Stimulated activated effector memory CD8-positive, alpha-beta T cell treated with anti-CD3 and anti-CD28 coated beads, Interleukin-12 subunit alpha, Interleukin-12 subunit beta, amount 100 ng/mL, for 72 hours (primary cell): ENCODE measurements around the gene OGDHL.
"Not testable (repeated sequence)": the region's sequence is repeated elsewhere in the genome, so short reads cannot be mapped to it uniquely, and the experiment has no call there.

Experiments
- ATAC-seq: fragments of 150-1000 bp; cut with Tn5 transposase; 2 replicates; pipeline ENCODE4 v1.10.0; 2021
- DNase-seq, 2 donors: peaks; one replicate each; pipeline ENCODE4 v3.0.0; 2021 to 2022; ENCODE audit warnings: low spot score in 2 of 2
- H3K27ac Mint-ChIP-seq: one replicate; pipeline ENCODE4 v1.8.0; 2022; ENCODE audit warnings: mild to moderate bottlenecking, mixed read lengths
- H3K36me3 Mint-ChIP-seq: one replicate; pipeline ENCODE4 v1.8.0; 2022; ENCODE audit warnings: mild to moderate bottlenecking, mixed read lengths
- H3K4me1 Mint-ChIP-seq: one replicate; pipeline ENCODE4 v1.8.0; 2022; ENCODE audit warnings: mixed read lengths
- H3K4me3 Mint-ChIP-seq: one replicate; pipeline ENCODE4 v1.8.0; 2022; ENCODE audit warnings: mild to moderate bottlenecking, mixed read lengths
- H3K9me3 Mint-ChIP-seq: one replicate; pipeline ENCODE4 v1.8.0; 2022; ENCODE audit warnings: mixed read lengths

Gene OGDHL

GRCh38 chr10:49762566-49762877, 399 bp upstream of the OGDHL start:
- DNase-seq (no peak), ATAC-seq (no peak)
- Mint-ChIP-seq H3K36me3 (no peaks in the 10 kb centered on the region), H3K27ac (no peak overlapping the region), H3K4me3 (peak overlapping the region; percentile 30), H3K4me1 (peaks cover 7% of the 10 kb centered on the region), H3K9me3 (peaks cover 2% of the 10 kb centered on the region)

DNA sequence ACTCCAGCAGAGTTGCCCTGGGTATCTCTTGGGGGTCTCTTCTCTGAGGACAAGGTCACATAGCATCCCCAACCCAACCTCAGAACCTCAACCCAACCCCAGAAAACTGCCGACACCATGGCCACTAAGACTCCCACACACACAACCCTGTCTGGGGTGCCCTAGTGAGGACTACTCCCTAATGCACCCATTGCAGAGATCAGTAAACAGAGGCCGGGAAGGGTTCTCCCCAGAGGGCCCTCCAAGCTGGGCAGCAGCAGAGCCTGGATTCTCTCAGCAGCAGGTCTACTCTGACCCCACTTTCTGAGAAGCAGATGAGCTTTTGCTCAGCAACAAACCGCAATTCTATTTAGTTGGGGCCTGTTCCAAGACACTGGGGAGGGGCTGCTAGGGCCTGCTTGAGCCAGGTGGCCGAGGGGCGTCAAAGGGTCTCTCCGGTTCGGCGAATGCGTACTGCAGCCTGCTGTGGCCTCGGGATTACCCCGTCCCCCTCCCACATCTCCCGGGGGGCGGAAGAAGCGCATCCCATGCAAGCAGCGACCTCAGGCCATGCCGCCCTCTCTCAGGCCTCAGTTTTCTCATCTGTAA, 828 bp downstream of the OGDHL start:
- ATAC-seq (no peak), DNase-seq (no peak)
- peak overlapping the region; percentile 30 for H3K4me3 Mint-ChIP-seq

GRCh38 chr10:49760789-49761188, 1.3 kb downstream of the OGDHL start:
- Mint-ChIP-seq H3K27ac (no peak overlapping the region), H3K36me3 (no peaks in the 10 kb centered on the region), H3K4me3 (peak overlapping the region; percentile 30), H3K9me3 (no peaks in the 10 kb centered on the region), H3K4me1 (peaks cover 7% of the 10 kb centered on the region)
- ATAC-seq (no peak), DNase-seq (no peak)

More for the DNA sequence above, 828 bp downstream of the OGDHL start:
- H3K36me3 Mint-ChIP-seq: no peaks in the 10 kb centered on the region
- H3K4me1 Mint-ChIP-seq: peaks cover 7% of the 10 kb centered on the region
- H3K27ac Mint-ChIP-seq: no peak overlapping the region
- peaks cover under 1% of the 10 kb centered on the region for H3K9me3 Mint-ChIP-seq

DNA sequence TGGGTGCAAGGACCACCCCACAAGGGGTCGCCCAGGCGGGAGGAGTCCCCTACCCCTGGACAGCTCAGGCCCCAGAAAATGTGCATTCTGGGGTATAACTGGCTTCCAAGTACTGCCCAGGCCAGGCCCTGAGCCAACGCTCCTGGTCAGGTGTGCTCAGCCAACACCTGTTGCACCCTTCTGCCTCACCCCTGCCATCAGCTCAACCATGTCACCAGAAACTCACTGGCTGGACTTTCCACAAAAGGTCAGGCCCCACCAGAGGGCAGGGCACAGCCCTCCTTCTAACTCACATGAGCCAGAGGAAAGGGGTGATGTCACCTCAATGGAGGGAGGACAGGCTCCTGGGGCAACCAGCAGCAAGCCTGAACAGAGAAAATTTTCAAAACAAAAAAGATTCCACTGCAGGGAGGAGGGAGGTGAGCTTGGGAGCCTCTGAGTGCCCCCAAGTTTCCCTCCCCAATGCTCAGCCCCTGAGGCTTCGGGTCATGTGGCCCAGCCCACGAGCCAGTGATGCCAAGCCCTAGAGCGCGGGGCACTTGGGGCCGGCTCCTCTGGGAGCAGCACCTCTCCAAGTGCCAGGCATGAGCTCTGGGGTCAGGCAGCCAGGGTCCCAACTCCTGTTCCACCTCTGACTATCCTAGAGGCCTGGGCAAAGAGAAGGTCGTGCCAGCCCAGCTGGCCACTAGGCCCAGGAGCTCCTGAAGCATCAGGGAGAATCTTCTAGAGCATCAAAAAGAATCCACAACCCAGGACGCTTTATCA, 2.2 kb downstream of the OGDHL start:
- Mint-ChIP-seq H3K36me3 (no peaks in the 10 kb centered on the region), H3K4me3 (no peak overlapping the region), H3K4me1 (peaks cover 7% of the 10 kb centered on the region), H3K27ac (no peak overlapping the region), H3K9me3 (no peaks in the 10 kb centered on the region)
- DNase-seq: no peak
- no peak for ATAC-seq

DNA sequence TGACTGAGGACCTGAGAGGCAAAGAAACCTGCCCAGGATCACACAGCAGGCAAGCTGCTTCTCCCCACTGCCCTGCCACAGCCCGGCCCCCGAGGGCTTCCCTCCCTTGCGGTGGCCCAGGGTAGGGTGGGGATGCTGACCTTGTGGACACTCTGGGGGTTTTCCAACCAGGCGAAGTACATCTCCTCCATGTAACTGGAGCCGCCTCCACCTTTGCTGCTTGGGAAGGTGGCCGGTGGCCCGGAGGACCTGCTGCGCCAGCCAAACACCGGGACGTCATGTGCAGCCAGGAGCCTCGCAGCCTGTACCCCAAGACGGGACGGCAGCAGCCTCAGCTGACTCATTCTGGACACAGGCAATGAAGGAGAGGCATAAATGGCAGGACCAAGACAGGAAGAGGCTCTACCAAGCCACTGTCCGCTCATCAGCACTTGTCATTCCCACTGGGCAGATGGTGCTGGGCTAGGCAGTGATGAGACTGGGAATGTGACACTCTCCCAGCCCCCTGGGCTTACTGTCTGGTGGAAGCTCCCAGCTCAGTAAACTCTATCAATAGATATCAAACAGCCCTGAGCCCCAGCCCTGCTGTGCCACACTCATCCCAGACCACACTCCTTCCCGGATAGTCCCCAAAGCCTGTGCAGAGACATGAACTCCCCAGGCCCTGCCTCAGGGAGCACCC, 3.7 kb downstream of the OGDHL start:
- Mint-ChIP-seq H3K9me3 (no peaks in the 10 kb centered on the region), H3K36me3 (no peaks in the 10 kb centered on the region), H3K4me3 (no peak overlapping the region), H3K27ac (no peak overlapping the region), H3K4me1 (peaks cover 7% of the 10 kb centered on the region)
- DNase-seq (no peak), ATAC-seq (no peak)

GRCh38 chr10:49756641-49757040, 5.5 kb downstream of the OGDHL start:
- H3K4me3 Mint-ChIP-seq: no peak overlapping the region
- no peak overlapping the region for H3K27ac Mint-ChIP-seq
- no peaks in the 10 kb centered on the region for H3K36me3 Mint-ChIP-seq
- H3K9me3 Mint-ChIP-seq: no peaks in the 10 kb centered on the region
- ATAC-seq: no peak
- DNase-seq: no peak
- H3K4me1 Mint-ChIP-seq: no peaks in the 10 kb centered on the region

- no peak for ATAC-seq
- DNase-seq: no peak
- Mint-ChIP-seq H3K9me3 (no peaks in the 10 kb centered on the region), H3K4me1 (no peaks in the 10 kb centered on the region), H3K4me3 (no peak overlapping the region), H3K36me3 (no peaks in the 10 kb centered on the region), H3K27ac (no peak overlapping the region)
Observed at GRCh38 chr10:49756031-49756430, 6.1 kb downstream of the OGDHL start.

DNA sequence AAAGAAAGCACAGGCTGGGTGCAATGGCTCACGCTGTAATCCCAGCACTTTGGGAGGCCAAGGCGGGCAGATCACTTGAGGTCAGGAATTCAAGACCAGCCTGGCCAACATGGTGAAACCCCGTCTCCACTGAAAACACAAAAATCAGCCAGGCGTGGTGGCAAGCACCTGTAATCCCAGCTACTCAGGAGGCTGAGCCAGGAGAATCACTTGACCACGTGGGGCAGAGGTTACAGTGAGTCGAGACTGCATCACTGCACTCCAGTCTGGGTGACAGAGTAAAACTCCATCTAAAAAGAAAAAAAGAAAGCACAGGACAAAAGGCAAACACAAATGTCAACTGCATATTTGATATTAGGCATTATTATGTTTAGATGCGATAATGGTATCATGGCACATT, 7.2 kb downstream of the OGDHL start:
- H3K27ac Mint-ChIP-seq, ATAC-seq, H3K9me3 Mint-ChIP-seq, H3K4me3 Mint-ChIP-seq, DNase-seq, H3K36me3 Mint-ChIP-seq, H3K4me1 Mint-ChIP-seq: not testable (repeated sequence)

- Mint-ChIP-seq H3K36me3 (no peaks in the 10 kb centered on the region), H3K4me1 (no peaks in the 10 kb centered on the region), H3K27ac (no peak overlapping the region), H3K9me3 (no peaks in the 10 kb centered on the region), H3K4me3 (no peak overlapping the region)
- DNase-seq (peak in 1 of 2 donors; percentile 38), ATAC-seq (no peak)
Observed at GRCh38 chr10:49752584-49752983, 9.5 kb downstream of the OGDHL start.

- H3K9me3 Mint-ChIP-seq: no peaks in the 10 kb centered on the region
- DNase-seq (peak in 1 of 2 donors; percentile 29), ATAC-seq (no peak)
- H3K36me3 Mint-ChIP-seq: no peaks in the 10 kb centered on the region
- no peaks in the 10 kb centered on the region for H3K4me1 Mint-ChIP-seq
- H3K4me3 Mint-ChIP-seq: no peak overlapping the region
- H3K27ac Mint-ChIP-seq: no peak overlapping the region
Observed at GRCh38 chr10:49751636-49752510, 10.2 kb downstream of the OGDHL start.

- H3K9me3 Mint-ChIP-seq: no peaks in the 10 kb centered on the region
- no peaks in the 10 kb centered on the region for H3K36me3 Mint-ChIP-seq
- H3K4me1 Mint-ChIP-seq: no peaks in the 10 kb centered on the region
- H3K27ac Mint-ChIP-seq: no peak overlapping the region
- DNase-seq (no peak), ATAC-seq (no peak)
- no peak overlapping the region for H3K4me3 Mint-ChIP-seq
Observed at GRCh38 chr10:49751216-49751615, 10.9 kb downstream of the OGDHL start.

DNA sequence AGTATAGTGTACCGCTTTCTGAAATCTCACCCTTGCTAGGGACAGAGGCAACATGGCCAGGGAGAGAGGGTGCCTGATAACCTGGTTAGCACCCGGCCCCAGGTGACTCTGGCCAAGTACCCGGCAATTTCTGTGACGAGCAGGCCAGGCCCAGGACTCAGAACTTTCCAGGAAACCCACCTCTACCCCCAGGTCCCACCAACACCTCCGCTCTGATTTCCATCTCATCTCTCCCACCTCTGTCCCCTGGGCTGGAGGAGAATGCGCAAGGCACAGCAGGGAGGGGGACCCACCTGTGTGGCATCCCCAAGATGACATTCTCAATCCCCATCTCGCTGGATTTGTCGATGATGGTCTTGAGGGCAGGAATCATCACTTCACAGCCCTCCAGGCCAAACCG, 11.6 kb downstream of the OGDHL start:
- H3K27ac Mint-ChIP-seq: no peak overlapping the region
- no peak overlapping the region for H3K4me3 Mint-ChIP-seq
- H3K4me1 Mint-ChIP-seq: no peaks in the 10 kb centered on the region
- DNase-seq (no peak), ATAC-seq (no peak)
- H3K9me3 Mint-ChIP-seq: no peaks in the 10 kb centered on the region
- H3K36me3 Mint-ChIP-seq: no peaks in the 10 kb centered on the region

- DNase-seq (no peak), ATAC-seq (no peak)
- Mint-ChIP-seq H3K4me3 (no peak overlapping the region), H3K9me3 (no peaks in the 10 kb centered on the region), H3K27ac (no peak overlapping the region), H3K36me3 (no peaks in the 10 kb centered on the region), H3K4me1 (no peaks in the 10 kb centered on the region)
Observed at GRCh38 chr10:49749556-49750491, 12.3 kb downstream of the OGDHL start.

DNA sequence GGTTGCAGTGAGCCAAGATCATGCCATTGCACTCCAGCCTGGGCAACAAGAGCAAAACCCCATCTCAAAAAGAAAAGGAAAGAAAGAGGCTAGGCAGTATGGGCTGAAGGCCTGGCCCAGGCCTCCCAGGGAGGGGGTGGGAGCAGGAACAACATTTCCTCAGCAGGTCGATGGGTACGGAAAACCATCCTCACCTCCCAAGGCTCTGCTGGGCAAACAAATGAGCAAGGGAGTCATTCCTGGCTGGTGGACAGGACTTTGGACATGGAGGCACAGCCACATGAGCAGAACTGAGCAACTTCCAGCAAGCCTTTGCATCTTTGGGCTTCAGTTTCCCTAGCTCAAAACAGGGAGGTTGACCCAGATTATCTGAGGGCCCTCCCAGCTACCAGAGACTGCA, 13.0 kb downstream of the OGDHL start:
- Mint-ChIP-seq H3K36me3 (no peaks in the 10 kb centered on the region), H3K27ac (no peak overlapping the region)

More for the DNA sequence above, 13.0 kb downstream of the OGDHL start:
- no peak for DNase-seq
- no peak overlapping the region for H3K4me3 Mint-ChIP-seq
- no peaks in the 10 kb centered on the region for H3K9me3 Mint-ChIP-seq
- no peak for ATAC-seq
- H3K4me1 Mint-ChIP-seq: no peaks in the 10 kb centered on the region
